H9 (cell line): Measurements from ENCODE around the gene EBF4. TPM values are rescaled to one million over a fixed set of nuclear protein-coding genes. Genes with fewer than 3 reads are reported as not detected.

Source experiments
- DNase-seq: peaks from one replicate; pipeline ENCODE4 v3.0.0-alpha.2; 2017
- H2AFZ ChIP-seq: one replicate; pipeline ENCODE4 v1.6.1; 2013; ENCODE audit warnings: mild to moderate bottlenecking, low read length, control low read depth, moderate library complexity
- H2AK5ac ChIP-seq: 2 replicates; pipeline ENCODE4 v1.6.1; 2013; ENCODE audit warnings: low read length, control low read depth, mixed read lengths; ENCODE audit not compliant: insufficient read length
- H2BK120ac ChIP-seq: one replicate; pipeline ENCODE4 v1.6.1; 2013; ENCODE audit warnings: low read depth, mild to moderate bottlenecking, low read length, control low read depth, inconsistent platforms; ENCODE audit not compliant: poor library complexity, severe bottlenecking
- H2BK12ac ChIP-seq: 2 replicates; pipeline ENCODE4 v1.6.1; 2013; ENCODE audit warnings: low read length, control low read depth, mixed read lengths, low read depth; ENCODE audit not compliant: insufficient read length
- H2BK15ac ChIP-seq: 2 replicates; pipeline ENCODE4 v1.6.1; 2013; ENCODE audit warnings: low read depth, low read length, control low read depth
- H2BK20ac ChIP-seq: one replicate; pipeline ENCODE4 v1.6.1; 2013; ENCODE audit warnings: low read depth, mild to moderate bottlenecking, low read length, control low read depth, inconsistent platforms; ENCODE audit not compliant: poor library complexity, severe bottlenecking
- H2BK5ac ChIP-seq: 2 replicates; pipeline ENCODE4 v1.6.1; 2013; ENCODE audit warnings: low read length, control low read depth, mixed read lengths; ENCODE audit not compliant: insufficient read length
- H3K14ac ChIP-seq: 2 replicates; pipeline ENCODE4 v1.6.1; 2013; ENCODE audit warnings: low read length, control low read depth; ENCODE audit not compliant: insufficient read depth
- H3K18ac ChIP-seq: 2 replicates; pipeline ENCODE4 v1.6.1; 2013; ENCODE audit warnings: low read depth, mild to moderate bottlenecking, mixed read lengths, low read length, control low read depth; ENCODE audit not compliant: insufficient read length
- H3K23ac ChIP-seq: 2 replicates; pipeline ENCODE4 v1.6.1; 2013; ENCODE audit warnings: low read length, control low read depth, mixed read lengths, low read depth; ENCODE audit not compliant: insufficient read length
- H3K23me2 ChIP-seq: 2 replicates; pipeline ENCODE4 v1.6.1; 2013; ENCODE audit warnings: low read depth, mild to moderate bottlenecking, mixed read lengths, low read length, control low read depth; ENCODE audit not compliant: insufficient read length, poor library complexity, severe bottlenecking
- H3K27ac ChIP-seq: 2 replicates; pipeline ENCODE4 v1.5.1; 2013; ENCODE audit warnings: low read length, control low read depth, mixed read lengths, low read depth; ENCODE audit not compliant: insufficient read length
- H3K27me3 ChIP-seq: 2 replicates; pipeline ENCODE4 v1.6.1; 2013; ENCODE audit warnings: low read length, control low read depth, inconsistent platforms; ENCODE audit not compliant: insufficient read depth
- H3K4ac ChIP-seq: 2 replicates; pipeline ENCODE4 v1.6.1; 2013; ENCODE audit warnings: low read depth, mild to moderate bottlenecking, control low read depth, inconsistent platforms, low read length, moderate library complexity
- H3K4me1 ChIP-seq: 2 replicates; pipeline ENCODE4 v1.6.1; 2013; ENCODE audit warnings: low read length, control low read depth, inconsistent platforms; ENCODE audit not compliant: insufficient read depth
- H3K4me2 ChIP-seq: 2 replicates; pipeline ENCODE4 v1.6.1; 2013; ENCODE audit warnings: low read length, control low read depth, mixed read lengths; ENCODE audit not compliant: insufficient read length, insufficient read depth
- H3K56ac ChIP-seq: 2 replicates; pipeline ENCODE4 v1.6.1; 2013; ENCODE audit warnings: low read depth, mild to moderate bottlenecking, mixed read lengths, low read length, control low read depth; ENCODE audit not compliant: insufficient read length
- H3K79me1 ChIP-seq: 2 replicates; pipeline ENCODE4 v1.6.1; 2013; ENCODE audit warnings: low read depth, mild to moderate bottlenecking, moderate library complexity, low read length, control low read depth, inconsistent platforms; ENCODE audit not compliant: insufficient read depth, poor library complexity, severe bottlenecking
- H3K79me2 ChIP-seq: 2 replicates; pipeline ENCODE4 v1.6.1; 2013; ENCODE audit warnings: low read length, control low read depth, inconsistent platforms; ENCODE audit not compliant: insufficient read depth
- H3K9ac ChIP-seq: 2 replicates; pipeline ENCODE4 v1.6.1; 2013; ENCODE audit warnings: low read length, control low read depth, mixed read lengths; ENCODE audit not compliant: insufficient read length; ENCODE audit errors: extremely low read depth
- H3K9me3 ChIP-seq: one replicate; pipeline ENCODE4 v1.6.1; 2013; ENCODE audit warnings: low read depth, low read length, inconsistent platforms; ENCODE audit not compliant: control insufficient read depth
- H3T11ph ChIP-seq: one replicate; pipeline ENCODE4 v1.6.1; 2013; ENCODE audit warnings: mild to moderate bottlenecking, low read length, control low read depth, inconsistent platforms
- H4K20me1 ChIP-seq: one replicate; pipeline ENCODE4 v1.6.1; 2013; ENCODE audit not compliant: control insufficient read depth, insufficient read length, insufficient read depth
- H4K5ac ChIP-seq: 2 replicates; pipeline ENCODE4 v1.6.1; 2013; ENCODE audit warnings: low read depth, mild to moderate bottlenecking, mixed read lengths, low read length, control low read depth; ENCODE audit not compliant: insufficient read length
- H4K8ac ChIP-seq: replicated peaks from 2 replicates; pipeline ENCODE4 v1.6.1; 2013; ENCODE audit warnings: low read length, control low read depth, mixed read lengths, low read depth; ENCODE audit not compliant: insufficient read length
- H4K91ac ChIP-seq: 2 replicates; pipeline ENCODE4 v1.6.1; 2013; ENCODE audit warnings: low read depth, mild to moderate bottlenecking, moderate library complexity, mixed read lengths, low read length, control low read depth; ENCODE audit not compliant: insufficient read length
- H3K27ac Mint-ChIP-seq, 3 experiments: 2 replicates in 2 of 3; 3 replicates in 1 of 3; pipeline ENCODE4 v1.8.0; 2020 to 2021; ENCODE audit warnings: mixed read lengths in 3 of 3, mild to moderate bottlenecking in 1 of 3, moderate library complexity in 1 of 3
- H3K27me3 Mint-ChIP-seq: 2 replicates; pipeline ENCODE4 v1.8.0; 2021; ENCODE audit warnings: low read depth, mild to moderate bottlenecking, moderate library complexity, mixed read lengths
- H3K36me3 Mint-ChIP-seq, 3 experiments: 2 replicates in 2 of 3; 3 replicates in 1 of 3; pipeline ENCODE4 v1.8.0; 2020 to 2021; ENCODE audit warnings: low read depth in 3 of 3, mixed read lengths in 3 of 3; ENCODE audit not compliant: insufficient read depth in 1 of 3
- H3K4me1 Mint-ChIP-seq, 2 experiments: 2 replicates each; pipeline ENCODE4 v1.8.0; 2020; ENCODE audit warnings: mixed read lengths in 2 of 2
- H3K4me3 Mint-ChIP-seq, 2 experiments: 2 replicates in 1 of 2; 3 replicates in 1 of 2; pipeline ENCODE4 v1.8.0; 2020 to 2021; ENCODE audit warnings: mild to moderate bottlenecking in 2 of 2, mixed read lengths in 2 of 2, moderate library complexity in 1 of 2
- H3K9me3 Mint-ChIP-seq, 2 experiments: 2 replicates in 1 of 2; 3 replicates in 1 of 2; pipeline ENCODE4 v1.8.0; 2020; ENCODE audit warnings: mild to moderate bottlenecking in 2 of 2, mixed read lengths in 2 of 2, moderate library complexity in 1 of 2
- WGBS: extraction: QIAGEN DNeasy Blood & Tissue Kit; methylation state at CpG from one replicate; pipeline ENCODE4 v1.1.7; 2013; ENCODE audit warnings: missing lambda C conversion rate, low lambda C conversion rate, mixed read lengths; ENCODE audit not compliant: insufficient read length; ENCODE audit errors: extremely low coverage; 5-methylcytosine and 5-hydroxymethylcytosine counted together
- total RNA-seq: library from RNA; stranded (reverse); gene quantifications from 2 replicates; pipeline ENCODE4 v1.2.1, GENCODE V29; 2021
- TF ChIP-seq, protein P1 (sequence below): fragments of 200-600 bp; sonication (generic); conservative IDR thresholded peaks from 3 replicates; pipeline ENCODE4 v1.8.0; 2021; ENCODE audit warnings: antibody characterized with exemption, mild to moderate bottlenecking

EBF4 gene
- total RNA-seq, 1 experiment from 2014 or later: 3.9 TPM

DNA sequence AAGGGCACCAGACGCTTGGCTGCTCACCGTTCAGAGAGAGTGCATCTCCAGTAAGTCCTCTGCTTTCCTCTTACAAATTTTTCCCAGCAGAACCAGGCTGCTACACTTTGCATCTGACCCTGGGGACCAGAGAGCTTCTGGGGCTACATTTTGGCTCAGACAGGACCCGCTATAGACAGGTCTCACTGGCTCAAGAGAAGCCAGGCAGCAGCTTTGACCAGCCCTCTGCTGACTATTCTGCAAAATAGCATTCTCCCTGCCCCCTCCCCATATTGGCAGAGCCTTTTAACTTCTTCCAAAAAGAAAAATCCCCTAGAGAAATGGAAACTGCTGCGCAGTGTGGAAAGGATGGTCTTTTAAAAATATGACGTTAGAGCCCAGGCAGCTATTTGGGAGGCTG, 70.6 kb downstream of the EBF4 start:
- H3K56ac ChIP-seq: no peak overlapping the region
- H3K23me2 ChIP-seq: no peaks in the 10 kb centered on the region
- Mint-ChIP-seq H3K9me3 (no peaks in the 10 kb centered on the region), H3K4me3 (no peak overlapping the region), H3K36me3 (no peaks in the 10 kb centered on the region), H3K4me1 (peaks cover 19 to 31% of the 10 kb centered on the region in 2 experiments), H3K27me3 (peaks cover 25% of the 10 kb centered on the region), H3K27ac (no peak overlapping the region)
- H2BK120ac ChIP-seq: no peak overlapping the region
- H3K14ac ChIP-seq: no peak overlapping the region
- no peak overlapping the region for H4K5ac ChIP-seq
- no peak overlapping the region for H4K91ac ChIP-seq
- no peak overlapping the region for H3T11ph ChIP-seq
- DNase-seq: no peak
- TF ChIP-seq, protein P1, sequence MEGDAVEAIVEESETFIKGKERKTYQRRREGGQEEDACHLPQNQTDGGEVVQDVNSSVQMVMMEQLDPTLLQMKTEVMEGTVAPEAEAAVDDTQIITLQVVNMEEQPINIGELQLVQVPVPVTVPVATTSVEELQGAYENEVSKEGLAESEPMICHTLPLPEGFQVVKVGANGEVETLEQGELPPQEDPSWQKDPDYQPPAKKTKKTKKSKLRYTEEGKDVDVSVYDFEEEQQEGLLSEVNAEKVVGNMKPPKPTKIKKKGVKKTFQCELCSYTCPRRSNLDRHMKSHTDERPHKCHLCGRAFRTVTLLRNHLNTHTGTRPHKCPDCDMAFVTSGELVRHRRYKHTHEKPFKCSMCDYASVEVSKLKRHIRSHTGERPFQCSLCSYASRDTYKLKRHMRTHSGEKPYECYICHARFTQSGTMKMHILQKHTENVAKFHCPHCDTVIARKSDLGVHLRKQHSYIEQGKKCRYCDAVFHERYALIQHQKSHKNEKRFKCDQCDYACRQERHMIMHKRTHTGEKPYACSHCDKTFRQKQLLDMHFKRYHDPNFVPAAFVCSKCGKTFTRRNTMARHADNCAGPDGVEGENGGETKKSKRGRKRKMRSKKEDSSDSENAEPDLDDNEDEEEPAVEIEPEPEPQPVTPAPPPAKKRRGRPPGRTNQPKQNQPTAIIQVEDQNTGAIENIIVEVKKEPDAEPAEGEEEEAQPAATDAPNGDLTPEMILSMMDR: peak; percentile 30; the same call in 1 of the 3 replicates
- H2BK20ac ChIP-seq: no peak overlapping the region
- no peak overlapping the region for H2AK5ac ChIP-seq
- no peak overlapping the region for H2BK15ac ChIP-seq
- no peak overlapping the region for H2BK5ac ChIP-seq
- 0 out of 2 replicates have a peak, but pooled peaks cover 3% of the 10 kb centered on the region for H3K27me3 ChIP-seq
- H3K23ac ChIP-seq: no peak overlapping the region
- no peaks in the 10 kb centered on the region for H3K79me1 ChIP-seq
- no peaks in the 10 kb centered on the region for H4K20me1 ChIP-seq
- H4K8ac ChIP-seq: no peak overlapping the region
- H3K4me2 ChIP-seq: no peak overlapping the region
- H3K4me1 ChIP-seq: no peaks in the 10 kb centered on the region
- H3K79me2 ChIP-seq: no peaks in the 10 kb centered on the region
- no peak overlapping the region for H2AFZ ChIP-seq
- no peak overlapping the region for H3K27ac ChIP-seq
- H2BK12ac ChIP-seq: no peak overlapping the region
- no peak overlapping the region for H3K18ac ChIP-seq
- no peak overlapping the region for H3K4ac ChIP-seq
- no peaks in the 10 kb centered on the region for H3K9me3 ChIP-seq
- no peak overlapping the region for H3K9ac ChIP-seq
- no CpG with 5 or more reads among the region's 5 CpGs for WGBS
